IMR-90 (cell line): ENCODE measurements around the gene NOL12.

ENCODE experiments used
- MAZ ChIP-seq: IDR thresholded peaks from 2 replicates; pipeline ENCODE4 v1.6.1; 2012; ENCODE audit warnings: low read depth, mild to moderate bottlenecking, low read length, improper control_type of control experiment, moderate library complexity, borderline replicate concordance
- MXI1 ChIP-seq: IDR thresholded peaks from 2 replicates; pipeline ENCODE4 v1.6.1; 2012; ENCODE audit warnings: low read depth, mild to moderate bottlenecking, low read length, moderate library complexity, borderline replicate concordance
- POLR2A ChIP-seq: IDR thresholded peaks from 2 replicates; pipeline ENCODE4 v1.6.1; 2012; ENCODE audit warnings: mild to moderate bottlenecking, low read depth, low read length
- RAD21 ChIP-seq: IDR thresholded peaks from 2 replicates; pipeline ENCODE4 v1.6.1; 2012; ENCODE audit warnings: low read length, improper control_type of control experiment
- RCOR1 ChIP-seq: IDR thresholded peaks from 2 replicates; pipeline ENCODE4 v1.6.1; 2012; ENCODE audit warnings: mild to moderate bottlenecking, low read length, improper control_type of control experiment; ENCODE audit not compliant: insufficient replicate concordance
- RFX5 ChIP-seq: IDR thresholded peaks from 2 replicates; pipeline ENCODE4 v1.8.0; 2012; ENCODE audit warnings: low read depth, mild to moderate bottlenecking, low read length, moderate library complexity
- TF ChIP-seq, protein P1 (sequence below): conservative IDR thresholded peaks from 2 replicates; pipeline ENCODE4 v1.5.1; 2012; ENCODE audit warnings: mild to moderate bottlenecking, low read depth, low read length, improper control_type of control experiment
- TF ChIP-seq, protein P2 (sequence below): fragments of 150-350 bp; IDR thresholded peaks from 2 replicates; pipeline ENCODE4 v1.6.1; 2017; ENCODE audit warnings: mild to moderate bottlenecking, antibody characterized with exemption, low read length, low read depth

DNA sequence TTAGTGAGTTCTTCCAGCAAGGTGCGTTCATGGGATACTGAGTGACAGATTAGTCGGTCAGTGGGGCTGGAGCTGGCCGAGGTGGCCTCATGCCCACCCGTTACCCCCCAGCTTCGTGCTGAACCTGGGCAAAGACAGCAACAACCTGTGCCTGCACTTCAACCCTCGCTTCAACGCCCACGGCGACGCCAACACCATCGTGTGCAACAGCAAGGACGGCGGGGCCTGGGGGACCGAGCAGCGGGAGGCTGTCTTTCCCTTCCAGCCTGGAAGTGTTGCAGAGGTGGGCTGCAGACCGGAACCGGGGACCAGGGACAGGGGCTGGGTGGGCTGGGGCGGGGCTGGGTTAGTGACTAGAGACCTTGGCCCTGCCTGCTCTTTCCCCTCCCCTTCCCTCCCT, 7.8 kb upstream of the NOL12 start:
- TF ChIP-seq, protein P1, sequence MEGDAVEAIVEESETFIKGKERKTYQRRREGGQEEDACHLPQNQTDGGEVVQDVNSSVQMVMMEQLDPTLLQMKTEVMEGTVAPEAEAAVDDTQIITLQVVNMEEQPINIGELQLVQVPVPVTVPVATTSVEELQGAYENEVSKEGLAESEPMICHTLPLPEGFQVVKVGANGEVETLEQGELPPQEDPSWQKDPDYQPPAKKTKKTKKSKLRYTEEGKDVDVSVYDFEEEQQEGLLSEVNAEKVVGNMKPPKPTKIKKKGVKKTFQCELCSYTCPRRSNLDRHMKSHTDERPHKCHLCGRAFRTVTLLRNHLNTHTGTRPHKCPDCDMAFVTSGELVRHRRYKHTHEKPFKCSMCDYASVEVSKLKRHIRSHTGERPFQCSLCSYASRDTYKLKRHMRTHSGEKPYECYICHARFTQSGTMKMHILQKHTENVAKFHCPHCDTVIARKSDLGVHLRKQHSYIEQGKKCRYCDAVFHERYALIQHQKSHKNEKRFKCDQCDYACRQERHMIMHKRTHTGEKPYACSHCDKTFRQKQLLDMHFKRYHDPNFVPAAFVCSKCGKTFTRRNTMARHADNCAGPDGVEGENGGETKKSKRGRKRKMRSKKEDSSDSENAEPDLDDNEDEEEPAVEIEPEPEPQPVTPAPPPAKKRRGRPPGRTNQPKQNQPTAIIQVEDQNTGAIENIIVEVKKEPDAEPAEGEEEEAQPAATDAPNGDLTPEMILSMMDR = no peak
- TF ChIP-seq, protein P2, sequence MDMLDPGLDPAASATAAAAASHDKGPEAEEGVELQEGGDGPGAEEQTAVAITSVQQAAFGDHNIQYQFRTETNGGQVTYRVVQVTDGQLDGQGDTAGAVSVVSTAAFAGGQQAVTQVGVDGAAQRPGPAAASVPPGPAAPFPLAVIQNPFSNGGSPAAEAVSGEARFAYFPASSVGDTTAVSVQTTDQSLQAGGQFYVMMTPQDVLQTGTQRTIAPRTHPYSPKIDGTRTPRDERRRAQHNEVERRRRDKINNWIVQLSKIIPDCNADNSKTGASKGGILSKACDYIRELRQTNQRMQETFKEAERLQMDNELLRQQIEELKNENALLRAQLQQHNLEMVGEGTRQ = no peak
- TF ChIP-seq POLR2A (no peak), MAZ (no peak), MXI1 (no peak), RAD21 (no peak), RCOR1 (no peak), RFX5 (no peak)
